Transverse colon (tissue), 4 donors: ENCODE data around the gene YAP1. TPM values are rescaled to one million over a fixed set of nuclear protein-coding genes. Genes with fewer than 3 reads are reported as not detected.

Experiments
- DNase-seq: peaks from one replicate; pipeline ENCODE4 v3.0.0-alpha.2; 2019
- H3K27ac ChIP-seq, 4 donors: fragments of 200-600 bp; sonication (generic); 2 replicates each; pipeline ENCODE4 v1.5.1; 2016 to 2018; ENCODE audit warnings: inconsistent platforms in 4 of 4
- H3K27me3 ChIP-seq: fragments of 200-600 bp; sonication (generic); 2 replicates; pipeline ENCODE4 v1.5.1; 2017; ENCODE audit warnings: inconsistent platforms
- H3K36me3 ChIP-seq, 4 donors: fragments of 200-600 bp; sonication (generic); 2 replicates each; pipeline ENCODE4 v1.5.1; 2017 to 2019; ENCODE audit warnings: inconsistent platforms in 4 of 4
- H3K4me1 ChIP-seq, 4 donors: fragments of 200-600 bp; sonication (generic); 2 replicates each; pipeline ENCODE4 v1.5.1; 2017 to 2020; ENCODE audit warnings: inconsistent platforms in 4 of 4
- H3K4me3 ChIP-seq, 4 donors: fragments of 200-600 bp; sonication (generic); 1 replicate in 1 of 4; 2 replicates in 3 of 4; pipeline versions ENCODE4 v1.5.1 to v1.6.1; 2017 to 2019; ENCODE audit warnings: inconsistent platforms in 4 of 4
- H3K9me3 ChIP-seq, 2 donors: fragments of 200-600 bp; sonication (generic); 2 replicates each; pipeline ENCODE4 v1.5.1; 2017 to 2019; ENCODE audit warnings: inconsistent platforms in 2 of 2
- CTCF ChIP-seq, 5 experiments: fragments of 200-600 bp in 3 of 5; fragments of 450-650 bp in 2 of 5; sonication (generic) in 3 of 5; IDR thresholded peaks; 1 replicate in 2 of 5; 2 replicates in 3 of 5; pipeline ENCODE4 v1.5.1; 2016 to 2017; ENCODE audit warnings: antibody characterized with exemption in 5 of 5, inconsistent platforms in 3 of 5, mild to moderate bottlenecking in 2 of 5, moderate library complexity in 1 of 5
- EP300 ChIP-seq: sonication (generic); formaldehyde crosslinking; IDR thresholded peaks from one replicate; pipeline ENCODE4 v1.6.1; 2017; ENCODE audit warnings: antibody characterized with exemption, low read depth
- POLR2A ChIP-seq: fragments of 450-650 bp; IDR thresholded peaks from one replicate; pipeline ENCODE4 v1.6.1; 2016; ENCODE audit warnings: antibody characterized with exemption, mild to moderate bottlenecking, moderate library complexity
- POLR2AphosphoS5 ChIP-seq, 3 donors: sonication (generic); formaldehyde crosslinking; IDR thresholded peaks; one replicate each; pipeline ENCODE4 v1.6.1; 2016; ENCODE audit warnings: antibody characterized with exemption in 3 of 3
- WGBS, 2 donors: methylation state at CpG; one replicate each; pipeline ENCODE4 v1.1.5; 2018; ENCODE audit warnings: low coverage in 1 of 2; 5-methylcytosine and 5-hydroxymethylcytosine counted together
- in situ Hi-C, 4 donors: fragments of 200-750 bp; cut with MboI; loops; one replicate each; pipeline versions ENCODE4 v1.15.0 to v1.15.1; 2017; ENCODE audit warnings: low sequenced_read_pairs in 3 of 4, low pct_ligation_motif_present in 1 of 4, low pct_unique_long_range_greater_than_20kb in 1 of 4
- intact Hi-C: fragments of 100-400 bp; cut with DNase I; formaldehyde crosslinking; loops from one replicate; pipeline ENCODE4 v1.15.1; 2023; ENCODE audit warnings: low total_unique reads
- total RNA-seq, 4 donors: library from RNA; depleted of rRNA; stranded (reverse); fragments of >200 nt; gene quantifications; one replicate each; pipeline ENCODE4 v1.1.0, GENCODE V29; 2016

The YAP1 gene
- total RNA-seq, 4 donors from 2014 or later, result 90.5 to 163 (median 105) TPM

DNA sequence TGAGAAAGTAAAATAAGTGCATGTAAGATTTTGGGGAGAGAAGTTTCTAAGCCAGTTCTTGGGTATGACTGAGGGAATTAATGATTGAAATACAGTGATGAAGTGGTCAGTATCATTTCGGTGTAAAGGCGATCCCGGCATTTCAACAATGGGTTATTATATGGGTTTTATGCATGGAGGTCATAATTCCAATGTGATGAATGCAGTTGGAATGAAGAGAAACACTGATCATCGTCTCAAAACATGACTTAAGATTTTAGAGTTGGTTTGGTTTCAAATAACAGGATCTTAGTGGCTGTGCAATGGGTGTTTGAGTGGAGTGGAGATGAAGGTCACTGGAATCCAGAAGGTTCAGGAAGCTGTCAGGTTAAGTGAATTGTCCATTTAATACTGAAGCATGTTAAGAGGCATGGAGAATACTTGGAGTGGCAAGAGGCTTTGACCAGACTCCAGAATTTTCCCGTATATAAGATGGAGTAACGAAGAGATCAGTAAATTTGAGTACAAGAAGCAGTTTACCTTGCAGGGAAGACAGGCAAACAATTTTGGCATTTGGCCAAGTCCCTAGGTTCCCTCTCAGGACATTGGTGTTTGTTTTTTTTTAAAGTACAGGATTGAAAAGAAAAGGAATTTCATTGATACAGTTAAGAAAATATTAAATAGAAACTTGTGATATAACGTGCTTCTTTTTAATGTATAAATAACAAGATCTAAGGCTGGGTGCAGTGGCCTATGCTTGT is 110.7 kb downstream of the YAP1 start:
- in situ Hi-C loops, result no loop called here
- Histone ChIP-seq H3K4me3 (no peak overlapping the region), H3K9me3 (no peaks in the 10 kb centered on the region), H3K27ac (no peak overlapping the region), H3K4me1 (peaks cover 0 to under 1% (median 0%) of the 10 kb centered on the region in 4 donors), H3K27me3 (no peaks in the 10 kb centered on the region), H3K36me3 (no peaks in the 10 kb centered on the region)
- TF ChIP-seq EP300, result no peak
- no peak for TF ChIP-seq POLR2A
- no peak for TF ChIP-seq POLR2AphosphoS5 (IDR thresholded peaks at IDR 0.05)
- no peak for TF ChIP-seq CTCF (IDR thresholded peaks at IDR 0.05)
- intact Hi-C loops, result no loop called here
- 89 to 90% methylated on average over 7 of the region's 7 CpGs for WGBS, 2 donors
- no peak for DNase-seq

- Histone ChIP-seq H3K4me1 (peaks cover 0 to 14% (median 3%) of the 10 kb centered on the region in 4 donors), H3K27ac (no peak overlapping the region), H3K36me3 (no peaks in the 10 kb centered on the region), H3K4me3 (no peak overlapping the region), H3K27me3 (no peaks in the 10 kb centered on the region), H3K9me3 (no peaks in the 10 kb centered on the region)
- WGBS, 2 donors, result 38 to 61% methylated on average over 2 of the region's 2 CpGs
- in situ Hi-C loops (no loop called here), intact Hi-C loops (no loop called here)
- no peak for DNase-seq
- TF ChIP-seq CTCF (IDR thresholded peaks at IDR 0.05) (no peak), POLR2A (no peak), EP300 (no peak), POLR2AphosphoS5 (IDR thresholded peaks at IDR 0.05) (no peak)
Observed at GRCh38 chr11:102223859-102224258, 113.6 kb downstream of the YAP1 start.

- in situ Hi-C loops (no loop called here), intact Hi-C loops (no loop called here)
- WGBS, 2 donors, result 34 to 61% methylated on average over 2 to 4 of the region's 4 CpGs
- no peak overlapping the region for H3K4me3 ChIP-seq
- H3K9me3 ChIP-seq, result no peaks in the 10 kb centered on the region
- H3K27ac ChIP-seq, result peak overlapping the region in 2 of 4 donors; percentile 3 to 19
- H3K27me3 ChIP-seq, result no peaks in the 10 kb centered on the region
- peaks cover 0 to 29% (median 14%) of the 10 kb centered on the region in 4 donors for H3K4me1 ChIP-seq
- TF ChIP-seq CTCF (IDR thresholded peaks at IDR 0.05) (no peak), POLR2AphosphoS5 (IDR thresholded peaks at IDR 0.05) (no peak), EP300 (no peak), POLR2A (no peak)
- no peaks in the 10 kb centered on the region for H3K36me3 ChIP-seq
- DNase-seq, result no peak
Observed at GRCh38 chr11:102225689-102226568, 115.7 kb downstream of the YAP1 start.
